ENCODE measurements around the gene AMOT. TPM values are rescaled to one million over a fixed set of nuclear protein-coding genes. Genes with fewer than 3 reads are reported as not detected.
A peak's percentile ranks its signal among the peaks of the same experiment; 100 is the strongest.

The AMOT gene
- total RNA-seq, 2 experiments from 2014 or later: 1.4 to 1.6 TPM

- no peak for TF ChIP-seq CTCF (IDR thresholded peaks at IDR 0.05)
These were observed 3.6 kb upstream of the AMOT start for GRCh38 chrX:112844250-112844649.

GRCh38 chrX:112841820-112842157, 1.2 kb upstream of the AMOT start:
- CTCF ChIA-PET: no interaction called here
- Mint-ChIP-seq H3K27me3 (no peaks in the 10 kb centered on the region), H3K36me3 (ENCODE audit: low read depth) (peaks cover 4% of the 10 kb centered on the region), H3K9me3 (no peaks in the 10 kb centered on the region), H3K4me3 (peak overlapping the region; percentile 94), H3K4me1 (ENCODE audit: low read depth) (peaks cover 16% of the 10 kb centered on the region), H3K27ac (peak overlapping the region; percentile 73)
- TF ChIP-seq CTCF (IDR thresholded peaks at IDR 0.05): no peak
- ATAC-seq (ENCODE audit: poor library complexity) (peak; percentile 0), DNase-seq (no peak)
- POLR2A ChIA-PET: interaction anchor here (1.3 to 2.2 kb wide), 2 partner anchors 162 to 1161 kb away, joined by 7 to 10 read pairs; partner anchors contain the start of genes ALG13 and LHFPL1
- Histone ChIP-seq H3K36me3 (ENCODE audit: insufficient read depth, low read length) (no peaks in the 10 kb centered on the region), H3K27me3 (ENCODE audit: control insufficient read depth in 1 of 2, insufficient read depth in 2 of 2, low read length in 2 of 2) (no peaks in the 10 kb centered on the region), H3K4me3 (ENCODE audit: low read length) (peak overlapping the region; percentile 81), H3K27ac (ENCODE audit: low read depth in 1 of 2, low read length in 2 of 2) (no peak overlapping the region), H3K9me3 (ENCODE audit: control insufficient read depth in 1 of 2, insufficient read depth in 1 of 2, low read length in 2 of 2) (no peaks in the 10 kb centered on the region), H3K4me1 (ENCODE audit: insufficient read depth, low read length) (peaks cover 9% of the 10 kb centered on the region)
- intact Hi-C loops (cut with DNase I, micrococcal nuclease): loop anchor here in 1 of 2 experiments (10.0 kb wide), 1 partner anchor 1157 kb away; the partner anchor contains the start of gene ALG13

More at GRCh38 chrX:112844250-112844649, 3.6 kb upstream of the AMOT start:
- ATAC-seq (ENCODE audit: poor library complexity): no peak
- H3K4me3 ChIP-seq (ENCODE audit: low read length): no peak overlapping the region
- H3K36me3 ChIP-seq (ENCODE audit: insufficient read depth, low read length): no peaks in the 10 kb centered on the region
- no peak overlapping the region for H3K4me3 Mint-ChIP-seq
- H3K4me1 ChIP-seq (ENCODE audit: insufficient read depth, low read length): peaks cover 9% of the 10 kb centered on the region
- ChIA-PET CTCF (no interaction called here), POLR2A (no interaction called here)
- DNase-seq: no peak
- no peaks in the 10 kb centered on the region for H3K9me3 Mint-ChIP-seq
- H3K27ac ChIP-seq (ENCODE audit: low read depth in 1 of 2, low read length in 2 of 2): no peak overlapping the region
- H3K4me1 Mint-ChIP-seq (ENCODE audit: low read depth): peaks cover 16% of the 10 kb centered on the region
- no peaks in the 10 kb centered on the region for H3K27me3 Mint-ChIP-seq
- no peaks in the 10 kb centered on the region for H3K9me3 ChIP-seq (ENCODE audit: control insufficient read depth in 1 of 2, insufficient read depth in 1 of 2, low read length in 2 of 2)
- no peak overlapping the region for H3K27ac Mint-ChIP-seq
- intact Hi-C loops (cut with DNase I, micrococcal nuclease): loop anchor here in 1 of 2 experiments (10.0 kb wide), 1 partner anchor 1159 kb away; the partner anchor contains the start of gene ALG13
- H3K27me3 ChIP-seq (ENCODE audit: control insufficient read depth in 1 of 2, insufficient read depth in 2 of 2, low read length in 2 of 2): no peaks in the 10 kb centered on the region
- peaks cover 4% of the 10 kb centered on the region for H3K36me3 Mint-ChIP-seq (ENCODE audit: low read depth)

GRCh38 chrX:112841114-112841819, 636 bp upstream of the AMOT start:
- intact Hi-C loops (cut with DNase I, micrococcal nuclease): loop anchor here in 1 of 2 experiments (10.0 kb wide), 1 partner anchor 1156 kb away; the partner anchor contains the start of gene ALG13
- no peaks in the 10 kb centered on the region for H3K27me3 Mint-ChIP-seq

More at GRCh38 chrX:112841114-112841819, 636 bp upstream of the AMOT start:
- H3K4me1 ChIP-seq (ENCODE audit: insufficient read depth, low read length): peaks cover 9% of the 10 kb centered on the region
- TF ChIP-seq CTCF (IDR thresholded peaks at IDR 0.05): no peak
- POLR2A ChIA-PET: interaction anchor here (0.8 to 2.2 kb wide), 4 partner anchors 10 to 1160 kb away, joined by 3 to 10 read pairs (median 5); partner anchors contain the start of genes ALG13 and LHFPL1
- no peaks in the 10 kb centered on the region for H3K9me3 ChIP-seq (ENCODE audit: control insufficient read depth in 1 of 2, insufficient read depth in 1 of 2, low read length in 2 of 2)
- Mint-ChIP-seq H3K4me1 (ENCODE audit: low read depth) (peaks cover 16% of the 10 kb centered on the region), H3K9me3 (no peaks in the 10 kb centered on the region), H3K36me3 (ENCODE audit: low read depth) (peaks cover 4% of the 10 kb centered on the region), H3K4me3 (peak overlapping the region; percentile 94), H3K27ac (peak overlapping the region; percentile 73)
- H3K27me3 ChIP-seq (ENCODE audit: control insufficient read depth in 1 of 2, insufficient read depth in 2 of 2, low read length in 2 of 2): no peaks in the 10 kb centered on the region
- no peaks in the 10 kb centered on the region for H3K36me3 ChIP-seq (ENCODE audit: insufficient read depth, low read length)
- H3K4me3 ChIP-seq (ENCODE audit: low read length): peak overlapping the region; percentile 81
- peak; percentile 47 to 91 (median 70) for DNase-seq
- CTCF ChIA-PET: no interaction called here
- peak; percentile 94 for ATAC-seq (ENCODE audit: poor library complexity)
- H3K27ac ChIP-seq (ENCODE audit: low read depth in 1 of 2, low read length in 2 of 2): peak overlapping the region in 1 of 2 donors; percentile 29
